ENCODE measurements around the gene GC. TPM values are rescaled to one million over a fixed set of nuclear protein-coding genes. Genes with fewer than 3 reads are reported as not detected.

Gene GC
- not detected in 2 replicates for total RNA-seq

GRCh38 chr4:71783972-71784371, at the start of gene GC:
TSS of gene GC (minus strand) at chr4:71784079. CDS start at chr4:71784018, 61 bp downstream.

Other genes starting within 250 kb of the GC start
- gene NPFFR2, start 247.9 kb upstream of the GC start, total RNA-seq: not detected in 2 replicates